Measurements from ENCODE around the gene PPA1.

GRCh38 chr10:70223728-70224127 lies 9.5 kb downstream of the PPA1 start:
- TF ChIP-seq CTCF (IDR thresholded peaks at IDR 0.05 in 8 of 11, conservative IDR thresholded peaks at IDR 0.05 in 3 of 11) = no peak
- no peak for TF ChIP-seq POLR2AphosphoS5 (IDR thresholded peaks at IDR 0.05)

All from spleen (tissue), 7 donors.